SH-SY5Y (cell line): ENCODE measurements around the gene GTF2H3.

Source experiments
- GATA2 ChIP-seq: IDR thresholded peaks from 2 replicates; pipeline ENCODE4 v1.6.1; 2011; ENCODE audit warnings: mild to moderate bottlenecking, low read depth, low read length
- GATA3 ChIP-seq: IDR thresholded peaks from 2 replicates; pipeline ENCODE4 v1.6.1; 2011; ENCODE audit warnings: low read depth, mild to moderate bottlenecking, low read length, moderate library complexity

Gene GTF2H3

DNA sequence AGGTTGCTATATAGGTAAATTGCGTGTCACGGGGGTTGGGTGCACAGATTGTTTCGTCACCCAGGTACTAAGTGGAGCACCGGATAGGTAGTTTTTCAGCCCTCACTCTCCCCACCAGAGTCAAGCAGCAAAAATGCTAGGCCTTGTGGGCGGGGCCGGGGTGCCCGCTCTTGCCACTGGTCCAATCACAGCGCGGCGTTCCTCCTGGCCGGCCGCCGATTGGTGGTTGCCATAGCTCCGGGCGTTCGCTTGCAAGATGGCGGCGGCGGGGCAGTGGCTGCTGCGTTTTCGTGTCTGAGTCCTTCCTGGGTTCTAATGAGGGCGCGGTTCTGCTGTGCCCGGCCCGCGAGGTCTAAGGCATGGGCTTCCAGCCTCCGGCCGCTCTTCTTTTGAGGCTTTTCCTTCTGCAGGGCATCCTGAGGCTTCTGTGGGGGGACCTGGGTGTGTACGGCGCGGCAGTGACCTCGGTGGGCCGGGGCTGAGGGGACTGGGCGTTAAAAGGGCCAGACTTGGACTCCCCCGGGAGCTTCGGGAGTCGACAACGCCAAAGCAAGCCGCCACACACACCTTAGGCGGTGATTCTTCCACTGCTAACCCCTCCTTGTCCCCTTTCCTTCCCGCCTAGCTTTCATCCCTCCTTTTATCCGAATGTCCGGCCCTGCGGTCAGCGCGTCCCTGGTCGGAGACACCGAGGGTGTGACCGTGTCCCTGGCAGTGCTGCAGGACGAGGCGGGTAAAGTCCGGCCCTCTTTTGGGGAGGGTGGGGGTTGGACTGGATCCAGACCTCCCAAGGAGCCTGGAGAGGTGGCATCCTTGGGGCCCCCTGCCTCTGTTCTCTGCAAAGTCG lies 37.5 kb downstream of the GTF2H3 start, which contains the start of gene TCTN2:
Gene TCTN2, plus strand, starts transcription at position 232 of the 847 bp plus-strand sequence. Its CDS starts 128 bp downstream, at position 360.
- TF ChIP-seq GATA2, result no peak
- no peak for TF ChIP-seq GATA3

DNA sequence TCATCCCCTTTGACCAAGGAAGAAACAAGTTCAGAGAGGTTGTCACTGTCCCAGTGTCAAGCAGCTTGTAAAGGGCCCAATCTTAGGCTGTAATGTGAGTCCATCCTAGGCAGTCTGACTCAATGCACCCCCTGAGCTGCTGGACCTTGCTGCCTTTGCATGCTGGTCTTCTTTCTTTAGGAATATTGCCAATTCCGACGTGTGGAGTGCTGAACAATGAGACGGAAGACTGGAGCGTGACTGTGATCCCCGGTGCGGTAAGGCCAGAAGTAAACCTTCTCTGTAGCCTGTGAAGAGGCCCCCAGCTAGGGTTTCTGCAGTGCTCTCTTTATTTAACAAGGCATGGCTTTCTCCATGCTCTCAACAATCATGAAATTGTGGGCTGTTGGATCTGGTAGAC lies 38.2 kb downstream of the GTF2H3 start:
- TF ChIP-seq GATA2, result no peak
- TF ChIP-seq GATA3, result no peak

DNA sequence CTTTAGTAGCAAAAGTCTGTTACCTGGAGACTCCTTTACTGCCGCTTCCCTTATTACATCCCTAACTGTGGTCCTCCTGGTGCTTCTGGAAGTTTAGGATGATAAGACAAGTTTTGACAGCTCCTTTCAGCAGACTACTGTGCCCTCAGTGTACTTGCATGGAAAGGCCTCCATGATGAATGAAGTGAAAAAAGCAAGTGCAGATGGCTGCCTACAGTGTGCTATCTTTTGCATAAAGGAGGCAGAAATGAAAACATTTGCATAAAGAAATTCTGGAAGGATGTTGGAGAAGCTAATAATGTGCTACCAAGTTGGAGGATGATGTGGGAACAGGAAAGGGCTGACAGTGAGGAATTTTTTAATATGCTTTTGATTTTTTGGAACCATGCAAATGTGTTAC lies 41.8 kb downstream of the GTF2H3 start:
- TF ChIP-seq GATA2, result no peak

DNA sequence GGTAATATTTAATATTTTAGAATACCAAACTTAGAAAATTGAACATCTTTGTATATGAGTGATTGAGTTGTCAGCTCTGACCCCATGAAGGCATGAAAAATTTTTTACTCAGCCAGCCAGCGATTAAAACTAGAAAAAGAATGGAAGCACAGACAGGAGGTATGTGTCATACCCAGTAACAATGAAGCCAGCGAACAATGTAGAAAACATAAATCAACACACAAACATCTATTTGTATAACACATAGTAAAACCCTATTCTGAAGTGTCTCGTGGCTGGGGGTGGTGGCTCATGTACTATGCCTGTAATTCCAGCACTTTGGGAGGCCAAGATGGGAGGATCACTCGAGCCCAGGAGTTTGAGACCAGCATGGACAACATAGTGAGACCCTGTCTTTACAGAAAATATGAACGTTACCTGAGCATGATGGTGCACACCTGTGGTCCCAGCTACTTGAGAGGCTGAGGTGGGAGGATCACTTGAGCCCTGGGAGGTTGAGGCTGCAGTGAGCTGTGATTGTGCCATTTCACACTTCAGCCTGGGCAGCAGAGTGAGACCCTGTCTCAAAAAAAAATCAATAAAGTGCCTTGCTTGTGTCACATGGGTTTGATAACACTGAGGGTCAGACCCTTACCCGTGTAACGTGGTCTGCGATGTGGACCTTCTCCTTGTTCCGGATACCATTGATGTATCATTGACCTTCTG lies 43.1 kb downstream of the GTF2H3 start:
- TF ChIP-seq GATA3, result no peak
- no peak for TF ChIP-seq GATA2

DNA sequence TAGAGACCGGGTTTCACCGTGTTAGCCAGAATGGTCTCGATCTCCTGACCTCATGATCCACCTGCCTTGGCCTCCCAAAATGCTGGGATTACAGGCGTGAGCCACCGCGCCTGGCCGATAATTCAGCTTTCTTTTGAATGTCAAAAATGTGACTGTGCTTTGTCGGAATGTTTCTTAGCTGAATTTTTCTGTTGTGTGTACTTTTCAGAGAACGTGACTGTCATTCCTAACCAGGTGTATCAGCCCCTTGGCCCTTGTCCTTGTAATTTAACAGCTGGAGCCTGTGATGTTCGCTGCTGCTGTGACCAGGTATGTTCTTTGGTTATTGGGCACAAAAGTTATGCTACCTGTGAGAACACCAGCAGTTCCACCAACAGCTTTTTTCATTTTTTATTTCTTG lies 45.4 kb downstream of the GTF2H3 start:
- TF ChIP-seq GATA3, result no peak
- no peak for TF ChIP-seq GATA2

DNA sequence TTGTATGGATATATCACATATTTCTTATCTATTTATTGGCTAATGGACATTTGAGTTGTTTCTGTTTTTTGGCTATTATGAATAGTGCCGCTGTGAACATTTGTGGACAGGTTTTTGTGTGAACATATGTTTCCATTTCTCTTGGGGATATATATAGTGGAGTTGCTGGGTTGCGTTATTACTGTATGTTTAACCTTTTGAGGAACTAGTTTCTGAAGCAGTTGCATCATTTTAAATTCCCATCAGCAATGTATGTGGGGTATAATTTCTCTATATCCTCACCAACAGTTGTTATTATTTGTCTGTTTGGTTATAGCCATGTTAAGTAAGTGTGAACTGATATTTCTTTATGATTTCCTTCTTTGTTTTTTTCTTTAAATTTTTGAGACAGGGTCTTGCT lies 48.0 kb downstream of the GTF2H3 start:
- no peak for TF ChIP-seq GATA2
- no peak for TF ChIP-seq GATA3

DNA sequence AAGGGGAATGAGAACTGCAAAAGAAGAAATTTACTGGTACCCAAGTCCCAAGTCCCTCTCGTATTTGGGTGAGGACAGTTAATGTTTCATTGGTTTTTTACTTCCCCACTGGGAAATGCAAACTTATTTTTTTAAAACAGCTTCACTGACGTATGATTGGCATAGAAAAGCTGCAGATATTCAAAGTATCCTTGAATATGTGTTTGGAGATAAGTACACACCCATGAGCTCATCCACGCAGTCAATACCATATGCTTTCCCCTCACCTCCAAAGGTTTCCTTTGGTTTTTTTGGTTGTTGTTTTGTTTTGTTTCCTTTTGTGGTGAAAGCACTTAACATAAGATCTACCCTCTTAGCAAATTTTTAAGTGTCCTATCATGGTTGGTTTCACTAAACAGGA lies 50.3 kb downstream of the GTF2H3 start:
- no peak for TF ChIP-seq GATA3
- no peak for TF ChIP-seq GATA2

DNA sequence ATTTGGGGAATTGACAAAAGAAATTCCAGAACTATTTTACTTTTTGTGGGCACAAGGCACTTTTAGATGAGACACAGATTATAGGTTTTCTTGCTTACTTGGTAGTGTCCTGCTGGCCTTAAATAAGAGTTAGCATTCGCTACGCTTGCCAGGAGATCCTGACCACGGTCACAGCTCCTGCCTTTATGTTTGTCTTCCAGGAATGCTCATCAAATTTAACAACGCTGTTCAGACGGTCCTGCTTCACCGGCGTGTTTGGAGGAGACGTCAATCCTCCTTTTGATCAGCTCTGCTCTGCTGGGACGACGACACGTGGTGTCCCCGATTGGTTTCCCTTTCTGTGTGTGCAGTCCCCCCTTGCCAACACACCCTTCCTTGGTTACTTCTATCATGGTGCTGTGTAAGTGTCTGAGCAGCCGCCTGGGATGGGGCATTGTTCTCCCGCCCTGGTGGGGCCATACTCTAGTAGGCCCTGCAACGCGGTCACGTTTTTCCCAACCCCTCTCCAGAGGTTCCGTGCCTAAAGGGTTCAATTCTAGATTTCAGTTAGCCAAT lies 53.1 kb downstream of the GTF2H3 start:
- no peak for TF ChIP-seq GATA3

DNA sequence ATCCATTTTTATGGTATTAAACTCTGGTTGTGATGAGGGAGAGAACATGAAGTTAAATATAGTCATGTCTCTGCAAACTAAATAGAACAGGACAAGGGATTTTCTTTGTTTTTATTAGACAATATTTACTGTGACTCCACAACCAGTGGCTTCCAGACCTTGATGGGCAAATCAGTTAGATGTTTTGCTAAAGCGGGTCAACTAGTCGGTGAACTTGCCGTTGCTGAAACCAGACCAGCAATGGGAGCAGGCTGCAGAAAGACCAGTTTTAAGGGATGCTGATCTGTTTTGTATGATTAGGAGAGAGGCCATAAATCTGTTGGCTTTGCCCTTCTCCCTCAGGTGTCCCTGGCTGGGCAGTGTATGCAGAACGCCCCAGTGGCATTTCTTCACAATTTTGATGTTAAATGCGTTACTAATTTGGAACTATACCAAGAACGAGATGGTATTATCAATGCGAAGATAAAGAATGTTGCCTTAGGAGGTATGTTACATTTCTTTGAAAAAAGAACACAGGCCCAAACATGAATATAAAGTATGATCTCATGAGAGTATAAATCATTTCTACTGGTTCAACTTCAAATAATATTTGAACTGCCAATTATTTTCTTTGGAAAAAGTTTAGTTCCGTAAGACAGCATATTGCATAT lies 56.7 kb downstream of the GTF2H3 start:
- TF ChIP-seq GATA3 (no peak), GATA2 (no peak)

DNA sequence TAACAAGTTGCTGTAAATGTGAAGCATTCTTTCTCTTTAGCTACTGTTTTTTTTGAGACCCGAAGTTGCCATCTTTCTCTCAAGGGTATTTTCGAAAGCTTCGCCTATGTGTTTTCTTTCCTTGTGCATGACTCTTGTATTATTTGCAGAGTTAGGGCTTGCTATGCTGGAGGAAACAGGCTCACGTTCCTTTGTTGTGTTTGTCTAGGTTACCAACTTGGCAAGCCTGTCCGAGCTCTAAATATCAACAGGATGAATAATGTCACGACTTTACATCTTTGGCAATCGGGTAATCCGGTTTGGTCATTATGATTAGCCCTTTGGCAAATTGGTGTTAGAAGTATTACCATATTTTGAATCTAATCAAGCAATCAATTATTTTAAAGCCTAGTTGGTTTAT lies 62.6 kb downstream of the GTF2H3 start:
- no peak for TF ChIP-seq GATA3
- TF ChIP-seq GATA2, result no peak

DNA sequence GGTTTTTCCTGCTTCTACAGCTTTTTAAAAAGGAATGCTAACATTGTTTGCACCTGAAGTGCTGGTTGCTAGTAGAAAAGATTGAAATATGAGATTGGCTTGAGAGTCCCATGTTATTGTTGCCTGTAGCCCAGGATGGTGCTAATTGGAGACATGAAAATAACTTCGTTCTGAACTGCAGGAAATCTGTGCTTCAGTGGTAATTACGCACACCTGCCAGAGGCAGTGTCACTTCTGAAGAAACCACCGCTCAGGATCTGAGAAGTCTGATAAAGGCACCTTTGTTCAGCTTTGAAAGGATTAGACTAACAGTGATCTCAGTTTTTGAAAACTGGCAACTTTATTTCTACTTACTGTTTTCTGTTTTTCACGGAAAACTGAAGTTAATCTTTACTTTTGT lies 63.0 kb downstream of the GTF2H3 start:
- TF ChIP-seq GATA2 (no peak), GATA3 (no peak)

DNA sequence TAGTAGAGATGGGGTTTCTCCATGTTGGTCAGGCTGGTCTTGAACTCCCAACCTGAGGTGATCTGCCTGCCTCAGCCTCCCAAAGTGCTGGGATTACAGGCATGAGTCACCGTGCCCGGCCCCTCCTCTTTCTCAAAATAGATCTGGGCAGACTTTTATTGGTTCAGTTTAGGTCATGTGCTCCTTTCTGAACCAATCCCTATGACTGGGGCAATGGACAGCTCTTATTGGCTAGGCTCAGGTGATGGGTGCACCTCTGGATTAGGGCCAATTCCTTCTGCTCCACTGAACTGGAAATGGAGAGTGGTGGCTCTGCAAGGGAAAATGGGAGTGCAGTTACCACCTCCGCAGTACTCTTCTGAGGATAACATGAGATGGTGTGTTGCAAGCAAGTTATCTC lies 72.3 kb downstream of the GTF2H3 start:
- no peak for TF ChIP-seq GATA3

DNA sequence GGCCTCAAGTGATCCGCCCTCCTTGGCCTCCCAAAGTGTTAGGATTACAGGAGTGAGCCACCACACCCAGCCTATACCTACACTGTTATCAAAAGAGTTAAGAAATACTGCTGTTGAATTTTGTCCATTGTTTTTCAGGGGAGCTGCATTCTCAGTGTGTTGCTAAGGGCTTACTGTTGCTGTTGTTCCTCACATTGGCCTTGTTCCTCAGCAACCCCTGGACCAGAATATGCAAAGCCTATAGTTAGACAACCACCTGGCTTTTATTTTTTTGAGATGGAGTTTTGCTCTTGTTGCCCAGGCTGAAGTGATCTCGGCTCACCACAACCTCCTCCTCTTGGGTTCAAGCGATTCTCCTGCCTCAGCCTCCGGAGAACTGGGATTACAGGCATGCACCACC lies 73.8 kb downstream of the GTF2H3 start:
- TF ChIP-seq GATA3, result no peak
- TF ChIP-seq GATA2, result no peak
